Thyroid gland (tissue), 4 donors: ENCODE measurements around the gene RNF26. TPM values are rescaled to one million over a fixed set of nuclear protein-coding genes. Genes with fewer than 3 reads are reported as not detected.

Experiments used
- DNase-seq, 2 donors: peaks; one replicate each; pipeline ENCODE4 v3.0.0-alpha.2; 2019
- H3K27ac ChIP-seq, 3 donors: fragments of 200-600 bp; sonication (generic); 1 replicate in 2 of 3; 2 replicates in 1 of 3; pipeline ENCODE4 v1.5.1; 2016 to 2019; ENCODE audit warnings: mild to moderate bottlenecking in 1 of 3, moderate library complexity in 1 of 3
- H3K27me3 ChIP-seq: fragments of 200-600 bp; sonication (generic); one replicate; pipeline ENCODE4 v1.5.1; 2019
- H3K36me3 ChIP-seq, 2 donors: fragments of 200-600 bp; sonication (generic); one replicate each; pipeline ENCODE4 v1.5.1; 2016 to 2019
- H3K4me1 ChIP-seq, 2 donors: fragments of 200-600 bp; sonication (generic); one replicate each; pipeline ENCODE4 v1.5.1; 2017 to 2019
- H3K4me3 ChIP-seq, 3 donors: fragments of 200-600 bp; sonication (generic); replicated peaks in 1 of 3; 1 replicate in 2 of 3; 2 replicates in 1 of 3; pipeline ENCODE4 v1.5.1; 2016; ENCODE audit warnings: mild to moderate bottlenecking in 1 of 3
- H3K9me3 ChIP-seq: fragments of 200-600 bp; sonication (generic); one replicate; pipeline ENCODE4 v1.5.1; 2017
- CTCF ChIP-seq, 6 experiments: fragments of 200-600 bp in 3 of 6; fragments of 450-650 bp in 3 of 6; sonication (generic) in 3 of 6; IDR thresholded peaks; one replicate each; pipeline ENCODE4 v1.5.1; 2016 to 2019; ENCODE audit warnings: antibody characterized with exemption in 6 of 6, mild to moderate bottlenecking in 2 of 6, inconsistent platforms in 1 of 6, moderate library complexity in 1 of 6
- POLR2A ChIP-seq, 2 donors: fragments of 450-650 bp; IDR thresholded peaks; one replicate each; pipeline ENCODE4 v1.6.1; 2017; ENCODE audit warnings: antibody characterized with exemption in 2 of 2, mild to moderate bottlenecking in 2 of 2, moderate library complexity in 1 of 2
- WGBS, 2 donors: methylation state at CpG; one replicate each; pipeline ENCODE4 v1.1.5; 2017; 5-methylcytosine and 5-hydroxymethylcytosine counted together
- intact Hi-C: fragments of 100-400 bp; cut with DNase I; formaldehyde crosslinking; loops from one replicate; pipeline ENCODE4 v1.15.1; 2023
- total RNA-seq, 4 donors: library from RNA; depleted of rRNA; stranded (reverse); fragments of >200 nt; gene quantifications; one replicate each; pipeline ENCODE4 v1.2.3, GENCODE V29; 2016

RNF26 gene
- total RNA-seq, 4 donors from 2014 or later: 10.1 to 18.9 (median 14.1) TPM

- Histone ChIP-seq H3K27ac (no peak overlapping the region), H3K4me3 (no peak overlapping the region), H3K4me1 (peaks cover 15 to 24% of the 10 kb centered on the region in 2 donors), H3K9me3 (no peaks in the 10 kb centered on the region), H3K36me3 (no peaks in the 10 kb centered on the region), H3K27me3 (peaks cover 8% of the 10 kb centered on the region)
- no peak for DNase-seq
- intact Hi-C loops: loop anchor here (10.0 kb wide), 1 partner anchor 119 kb away; the partner anchor contains the start of gene CBL
- WGBS, 2 donors: 67 to 71% methylated on average over 4 of the region's 4 CpGs
- TF ChIP-seq CTCF (IDR thresholded peaks at IDR 0.05) (no peak), POLR2A (IDR thresholded peaks at IDR 0.05) (no peak)
Measured at GRCh38 chr11:119324189-119324588, 10.1 kb upstream of the RNF26 start.

GRCh38 chr11:119329320-119329719 lies 5.0 kb upstream of the RNF26 start:
- intact Hi-C loops: loop anchor here (10.0 kb wide), 1 partner anchor 125 kb away; the partner anchor contains the start of gene CBL
- no peaks in the 10 kb centered on the region for H3K9me3 ChIP-seq
- no peaks in the 10 kb centered on the region for H3K36me3 ChIP-seq
- H3K27me3 ChIP-seq: no peaks in the 10 kb centered on the region
- 73 to 79% methylated on average over 2 of the region's 2 CpGs for WGBS, 2 donors
- H3K27ac ChIP-seq: no peak overlapping the region
- no peak overlapping the region for H3K4me3 ChIP-seq
- no peak for TF ChIP-seq POLR2A (IDR thresholded peaks at IDR 0.05)
- TF ChIP-seq CTCF (IDR thresholded peaks at IDR 0.05): no peak
- no peaks in the 10 kb centered on the region for H3K4me1 ChIP-seq
- DNase-seq: no peak

GRCh38 chr11:119330237-119330636 lies 4.1 kb upstream of the RNF26 start:
- TF ChIP-seq POLR2A (IDR thresholded peaks at IDR 0.05) (no peak), CTCF (IDR thresholded peaks at IDR 0.05) (no peak)
- H3K4me3 ChIP-seq: no peak overlapping the region
- DNase-seq: no peak
- no peaks in the 10 kb centered on the region for H3K36me3 ChIP-seq
- intact Hi-C loops: no loop called here
- H3K4me1 ChIP-seq: peaks cover 5% of the 10 kb centered on the region in 2 donors
- H3K27me3 ChIP-seq: no peaks in the 10 kb centered on the region
- 68 to 74% methylated on average over 1 of the region's 1 CpG for WGBS, 2 donors
- H3K27ac ChIP-seq: no peak overlapping the region
- H3K9me3 ChIP-seq: no peaks in the 10 kb centered on the region

- TF ChIP-seq POLR2A (IDR thresholded peaks at IDR 0.05) (no peak), CTCF (IDR thresholded peaks at IDR 0.05) (no peak)
- H3K4me3 ChIP-seq: no peak overlapping the region
- DNase-seq: no peak
- H3K27ac ChIP-seq: no peak overlapping the region
- no peaks in the 10 kb centered on the region for H3K27me3 ChIP-seq
- no peaks in the 10 kb centered on the region for H3K9me3 ChIP-seq
- intact Hi-C loops: no loop called here
- WGBS, 2 donors: 74 to 77% methylated on average over 4 of the region's 4 CpGs
- no peaks in the 10 kb centered on the region for H3K36me3 ChIP-seq
- H3K4me1 ChIP-seq: peaks cover 10% of the 10 kb centered on the region in 2 donors
Measured at GRCh38 chr11:119332111-119332765, 2.1 kb upstream of the RNF26 start.

- Histone ChIP-seq H3K4me1 (peaks cover 11 to 38% of the 10 kb centered on the region in 2 donors), H3K27ac (peak overlapping the region in 1 of 3 donors; percentile 71), H3K9me3 (no peaks in the 10 kb centered on the region), H3K4me3 (peak overlapping the region; percentile 32 to 95 (median 78)), H3K36me3 (no peaks in the 10 kb centered on the region), H3K27me3 (no peaks in the 10 kb centered on the region)
- DNase-seq: no peak
- intact Hi-C loops: no loop called here
- TF ChIP-seq CTCF (IDR thresholded peaks at IDR 0.05) (no peak), POLR2A (IDR thresholded peaks at IDR 0.05) (no peak)
- 60 to 75% methylated on average over 7 to 15 of the region's 15 CpGs for WGBS, 2 donors
Measured at GRCh38 chr11:119335091-119335654, 846 bp downstream of the RNF26 start.
